HepG2 (cell line): Measurements from ENCODE around the gene KIF25. TPM values are rescaled to one million over a fixed set of nuclear protein-coding genes. Genes with fewer than 3 reads are reported as not detected.

Experiments
- ATAC-seq: fragments of 200-7000 bp; cut with Tn5 transposase; 3 replicates; pipeline ENCODE4 v1.9.1; 2020; ENCODE audit warnings: mild to moderate bottlenecking, moderate library complexity
- BruUV-seq: library from RNA; stranded (reverse); fragments of 400-500 nt; replicated peaks from 2 replicates; lab custom pipeline; 2021; lab: Mats Ljungman, UMichigan
- CTCF ChIA-PET: fragments of 300-600 bp; formaldehyde crosslinking; extraction: SDS; loops from one replicate; lab custom pipeline; 2021; ENCODE audit warnings: low total read pairs, inconsistent platforms, low intra/inter-chr PET ratio; lab: Yijun Ruan, JAX
- POLR2A ChIA-PET: fragments of 350-600 bp; sonication (Branson Sonifier 250); formaldehyde crosslinking; loops from one replicate; lab custom pipeline; 2020; ENCODE audit warnings: antibody characterized with exemption, inconsistent platforms; lab: Yijun Ruan, JAX
- DNase-seq: peaks from one replicate; pipeline ENCODE4 v3.0.0-alpha.2; 2015; ENCODE audit warnings: low spot score
- FAIRE-seq: peaks from 3 replicates; lab custom pipeline; 2011; peaks lifted over from hg19 to GRCh38; lab: Jason Lieb, UNC
- H2AFZ ChIP-seq: one replicate; pipeline ENCODE4 v1.6.1; 2011; ENCODE audit warnings: low read length, inconsistent platforms
- H3K27ac ChIP-seq: fragments of 300-600 bp; 3 replicates; pipeline ENCODE4 v1.8.0; 2011; ENCODE audit warnings: mixed run types, mild to moderate bottlenecking, mixed read lengths, low read length, inconsistent platforms; ENCODE audit not compliant: insufficient read depth; ENCODE audit errors: extremely low read length
- H3K27me3 ChIP-seq, 2 experiments: fragments of 200-600 bp in 1 of 2; 2 replicates in 1 of 2; 3 replicates in 1 of 2; pipeline versions ENCODE4 v1.6.0 to v1.8.0; 2011; ENCODE audit warnings: low read length in 2 of 2, mild to moderate bottlenecking in 2 of 2, moderate library complexity in 2 of 2, inconsistent platforms in 1 of 2; ENCODE audit not compliant: insufficient read depth in 2 of 2, control insufficient read depth in 1 of 2
- H3K36me3 ChIP-seq, 2 experiments: fragments of 200-600 bp in 1 of 2; replicated peaks in 1 of 2; 2 replicates in 1 of 2; 3 replicates in 1 of 2; pipeline versions ENCODE4 v1.5.1 to v1.8.0; 2011; ENCODE audit warnings: low read length in 2 of 2, inconsistent platforms in 1 of 2; ENCODE audit not compliant: insufficient read depth in 2 of 2, control insufficient read depth in 1 of 2
- H3K4me1 ChIP-seq: 2 replicates; pipeline ENCODE4 v1.5.1; 2012; ENCODE audit warnings: low read length, inconsistent platforms; ENCODE audit not compliant: insufficient read depth
- H3K4me2 ChIP-seq: 2 replicates; pipeline ENCODE4 v1.6.0; 2011; ENCODE audit warnings: low read depth, low read length, inconsistent platforms
- H3K4me3 ChIP-seq, 3 experiments: fragments of 200-600 bp in 1 of 3; sonication (generic), shearing (Covaris generic) in 1 of 3; replicated peaks in 1 of 3; 2 replicates each; pipeline ENCODE4 v1.5.1; 2011 to 2016; ENCODE audit warnings: low read length in 3 of 3, inconsistent platforms in 2 of 3, low read depth in 2 of 3, mild to moderate bottlenecking in 2 of 3, control low read depth in 1 of 3, mixed read lengths in 1 of 3; ENCODE audit not compliant: insufficient read depth in 1 of 3
- H3K79me2 ChIP-seq: one replicate; pipeline ENCODE4 v1.6.1; 2011; ENCODE audit warnings: low read length, inconsistent platforms; ENCODE audit not compliant: insufficient read depth
- H3K9ac ChIP-seq: 2 replicates; pipeline ENCODE4 v1.6.0; 2011; ENCODE audit warnings: mild to moderate bottlenecking, low read depth, low read length, inconsistent platforms; ENCODE audit not compliant: insufficient read depth
- H3K9me3 ChIP-seq: 2 replicates; pipeline ENCODE4 v1.5.1; 2012; ENCODE audit warnings: mild to moderate bottlenecking, low read length
- H4K20me1 ChIP-seq: 2 replicates; pipeline ENCODE4 v1.6.0; 2011; ENCODE audit warnings: inconsistent platforms, mild to moderate bottlenecking, low read length, moderate library complexity; ENCODE audit not compliant: insufficient read depth
- AHDC1 ChIP-seq: sonication (generic); formaldehyde crosslinking; IDR thresholded peaks from 2 replicates; pipeline ENCODE4 v1.5.1; 2020; ENCODE audit warnings: mild to moderate bottlenecking, missing genetic modification reagents, borderline replicate concordance
- FOXA1 ChIP-seq, 2 experiments: fragments of 450-650 bp in 1 of 2; sonication (generic) in 1 of 2; formaldehyde crosslinking in 1 of 2; IDR thresholded peaks; 2 replicates each; pipeline versions ENCODE4 v1.4.0 to v1.6.1; 2016 to 2020; ENCODE audit warnings: missing genetic modification reagents in 1 of 2
- KDM2A ChIP-seq: sonication (generic); formaldehyde crosslinking; IDR thresholded peaks from 2 replicates; pipeline ENCODE4 v1.4.0; 2020; ENCODE audit warnings: low read depth, missing genetic modification reagents, borderline replicate concordance
- MYC ChIP-seq: sonication (generic); formaldehyde crosslinking; IDR thresholded peaks from 2 replicates; pipeline ENCODE4 v1.9.0; 2021; ENCODE audit warnings: missing genetic modification reagents, borderline replicate concordance
- NR2F2 ChIP-seq: IDR thresholded peaks from 2 replicates; pipeline ENCODE4 v1.6.1; 2012; ENCODE audit warnings: low read depth, inconsistent platforms, borderline replicate concordance
- SP4 ChIP-seq: sonication (generic); formaldehyde crosslinking; IDR thresholded peaks from 2 replicates; pipeline ENCODE4 v1.8.1; 2023; ENCODE audit warnings: mild to moderate bottlenecking, missing genetic modification reagents
- ZMYM4 ChIP-seq: sonication (generic); formaldehyde crosslinking; IDR thresholded peaks from 2 replicates; pipeline ENCODE4 v1.8.1; 2023; ENCODE audit warnings: mild to moderate bottlenecking, missing genetic modification reagents
- ZNF142 ChIP-seq: sonication (generic); formaldehyde crosslinking; IDR thresholded peaks from 2 replicates; pipeline ENCODE4 v1.4.0; 2020; ENCODE audit warnings: missing genetic modification reagents
- ZNF20 ChIP-seq: sonication (generic); formaldehyde crosslinking; IDR thresholded peaks from 2 replicates; pipeline ENCODE4 v1.4.0; 2020; ENCODE audit warnings: mild to moderate bottlenecking, moderate library complexity, missing genetic modification reagents
- ZNF589 ChIP-seq: sonication (generic); formaldehyde crosslinking; conservative IDR thresholded peaks from 2 replicates; pipeline ENCODE4 v1.8.0; 2022; ENCODE audit warnings: mild to moderate bottlenecking, moderate library complexity, missing genetic modification reagents
- ZNF737 ChIP-seq: sonication (generic); formaldehyde crosslinking; IDR thresholded peaks from 2 replicates; pipeline ENCODE4 v1.5.0; 2020; ENCODE audit warnings: missing genetic modification reagents, mild to moderate bottlenecking, borderline replicate concordance
- WGBS: methylation state at CpG from one replicate; pipeline ENCODE4 v1.1.6; 2017; ENCODE audit warnings: low lambda C conversion rate; 5-methylcytosine and 5-hydroxymethylcytosine counted together
- in situ Hi-C: cut with HindIII; loops from 2 replicates; pipeline ENCODE4 v1.10.0; 2017; ENCODE audit warnings: low pct_unique_long_range_greater_than_20kb; ENCODE audit not compliant: extremely low pct_ligation_motif_present
- intact Hi-C: fragments of 100-400 bp; cut with micrococcal nuclease; formaldehyde crosslinking; loops from one replicate; pipeline ENCODE4 v1.10.0; 2022; ENCODE audit not compliant: unreplicated experiment
- polyA plus RNA-seq, 8 experiments: library from polyadenylated mRNA; depleted of rRNA in 3 of 8; stranded (reverse) in 7 of 8; unstranded in 1 of 8; fragments of >200 nt; fragmentation: Illumina TruSeq in 4 of 8; extraction: Trizol in 4 of 8; gene quantifications; 2 replicates each; pipeline versions ENCODE4 v1.2.1 to v1.2.3, GENCODE V29; 2011 to 2016; ENCODE audit warnings: low read depth in 4 of 8, missing spikeins in 1 of 8, mixed read lengths in 1 of 8; ENCODE audit not compliant: insufficient read depth in 1 of 8
- total RNA-seq, 5 experiments: library from RNA; depleted of rRNA; stranded (reverse); fragments of >200 nt; fragmentation: Illumina TruSeq; extraction: Trizol; gene quantifications; 2 replicates each; pipeline ENCODE4 v1.2.3, GENCODE V29; 2016; ENCODE audit warnings: low read depth in 1 of 5

Gene KIF25
- total and polyA plus RNA-seq, 2 of the 13 experiments (the other 11 are each of a cell fraction or from before 2014, with no cell fraction given), result not detected

- DNase-seq (no peak), ATAC-seq (no peak), FAIRE-seq (no peak)
- 55% methylated on average over 10 of the region's 15 CpGs for WGBS
- Histone ChIP-seq H3K27ac (no peak overlapping the region), H3K4me2 (no peak overlapping the region), H3K36me3 (no peaks in the 10 kb centered on the region), H2AFZ (no peak overlapping the region), H3K27me3 (peaks cover 12 to 82% of the 10 kb centered on the region in 2 experiments), H3K4me1 (peaks cover 25% of the 10 kb centered on the region), H3K79me2 (no peaks in the 10 kb centered on the region), H3K9ac (no peak overlapping the region), H3K9me3 (no peaks in the 10 kb centered on the region), H4K20me1 (no peaks in the 10 kb centered on the region; the same call in 1 of the 2 replicates), H3K4me3 (no peak overlapping the region)
- in situ Hi-C loops, result no loop called here
- BruUV-seq, result no TSS peak
- POLR2A ChIA-PET, result no interaction called here
- no peak for TF ChIP-seq NR2F2
- no peak for TF ChIP-seq KDM2A (CRISPR knock-in tag)
- TF ChIP-seq FOXA1 (IDR thresholded peaks at IDR 0.05), result no peak
- TF ChIP-seq FOXA1 (CRISPR knock-in tag; IDR thresholded peaks at IDR 0.05), result no peak
- TF ChIP-seq ZNF589 (CRISPR knock-in tag), result no peak
- no peak for TF ChIP-seq ZNF737 (CRISPR knock-in tag)
- no peak for TF ChIP-seq ZNF20 (CRISPR knock-in tag)
- no peak for TF ChIP-seq SP4 (CRISPR knock-in tag)
- TF ChIP-seq ZMYM4 (CRISPR knock-in tag), result no peak
- TF ChIP-seq AHDC1 (CRISPR knock-in tag), result no peak
- no peak for TF ChIP-seq MYC (CRISPR knock-in tag)
- no peak for TF ChIP-seq ZNF142 (CRISPR knock-in tag)
- CTCF ChIA-PET, result no interaction called here
- intact Hi-C loops, result no loop called here
These were observed 43.5 kb downstream of the KIF25 start for GRCh38 chr6:168040856-168041496.
